B cell (primary cell): ENCODE results near the gene OPTN. TPM values are rescaled to one million over a fixed set of nuclear protein-coding genes. Genes with fewer than 3 reads are reported as not detected.

Experiments
- ATAC-seq: fragments of 200-7000 bp; cut with Tn5 transposase; one replicate; pipeline ENCODE4 v1.10.0; 2021; ENCODE audit warnings: low read depth, mild to moderate bottlenecking, moderate number of reproducible peaks, moderate library complexity
- CTCF ChIA-PET: fragments of 350-600 bp; sonication (Branson Sonifier 250); formaldehyde crosslinking; loops from one replicate; lab custom pipeline; 2021; ENCODE audit warnings: antibody characterized with exemption, inconsistent platforms; lab: Charles Lee
- POLR2A ChIA-PET: fragments of 350-600 bp; sonication (Branson Sonifier 250); formaldehyde crosslinking; loops from one replicate; lab custom pipeline; 2021; ENCODE audit warnings: antibody characterized with exemption; lab: Charles Lee
- DNase-seq: peaks from one replicate; pipeline ENCODE4 v3.0.0; 2013
- H2AFZ ChIP-seq: 2 replicates; pipeline ENCODE4 v1.6.1; 2012; ENCODE audit warnings: mild to moderate bottlenecking, low read depth, low read length; ENCODE audit not compliant: insufficient read depth, poor library complexity, severe bottlenecking
- H3K27ac ChIP-seq, 2 donors: 1 replicate in 1 of 2; 2 replicates in 1 of 2; pipeline ENCODE4 v1.5.1; 2012 to 2013; ENCODE audit warnings: low read length in 2 of 2, mild to moderate bottlenecking in 2 of 2, moderate library complexity in 1 of 2
- H3K27me3 ChIP-seq, 4 experiments: fragments of 200-600 bp in 1 of 4; sonication (generic) in 1 of 4; replicated peaks in 1 of 4; 1 replicate in 2 of 4; 2 replicates in 2 of 4; pipeline versions ENCODE4 v1.6.1 to v1.7.0; 2013 to 2016; ENCODE audit warnings: low read length in 3 of 4, mild to moderate bottlenecking in 2 of 4, mixed read lengths in 1 of 4, moderate library complexity in 1 of 4; ENCODE audit not compliant: insufficient read depth in 4 of 4, control insufficient read depth in 3 of 4; ENCODE audit errors: control extremely low read depth in 1 of 4
- H3K36me3 ChIP-seq, 2 experiments: replicated peaks in 1 of 2; 1 replicate in 1 of 2; 2 replicates in 1 of 2; pipeline versions ENCODE4 v1.6.1 to v1.7.1; 2013; ENCODE audit warnings: low read length in 1 of 2; ENCODE audit not compliant: insufficient read depth in 2 of 2, control insufficient read depth in 1 of 2; ENCODE audit errors: control extremely low read depth in 1 of 2, extremely low read depth in 1 of 2
- H3K4me1 ChIP-seq, 2 donors: fragments of 200-600 bp in 1 of 2; sonication (generic) in 1 of 2; 1 replicate in 1 of 2; 2 replicates in 1 of 2; pipeline versions ENCODE4 v1.5.1 to v1.6.1; 2013 to 2017; ENCODE audit warnings: low read length in 2 of 2; ENCODE audit not compliant: control insufficient read depth in 2 of 2, insufficient read depth in 2 of 2
- H3K4me2 ChIP-seq: replicated peaks from 2 replicates; pipeline ENCODE3; 2012; ENCODE audit warnings: mild to moderate bottlenecking, low read depth, low read length; ENCODE audit not compliant: poor library complexity, severe bottlenecking
- H3K4me3 ChIP-seq, 5 experiments: fragments of 200-600 bp in 1 of 5; sonication (generic) in 1 of 5; 1 replicate in 3 of 5; 2 replicates in 2 of 5; pipeline versions ENCODE4 v1.5.1 to v1.7.0; 2011 to 2016; ENCODE audit warnings: low read length in 4 of 5, mild to moderate bottlenecking in 4 of 5, low read depth in 2 of 5, control low read depth in 1 of 5, moderate library complexity in 1 of 5; ENCODE audit not compliant: insufficient read depth in 1 of 5; ENCODE audit errors: control extremely low read depth in 1 of 5, extremely low read depth in 1 of 5
- H3K79me2 ChIP-seq: fragments of 200-600 bp; sonication (generic); one replicate; pipeline ENCODE4 v1.6.0; 2016; ENCODE audit warnings: low read length; ENCODE audit not compliant: control insufficient read depth, insufficient read depth
- H3K9ac ChIP-seq: fragments of 200-600 bp; sonication (generic); 2 replicates; pipeline ENCODE4 v1.6.1; 2017; ENCODE audit warnings: mild to moderate bottlenecking, low read length, moderate library complexity
- H3K9me3 ChIP-seq, 3 donors: one replicate each; pipeline versions ENCODE4 v1.6.1 to v1.7.1; 2013; ENCODE audit warnings: low read length in 2 of 3; ENCODE audit not compliant: control insufficient read depth in 2 of 3, insufficient read depth in 1 of 3; ENCODE audit errors: control extremely low read depth in 1 of 3
- H4K20me1 ChIP-seq: 2 replicates; pipeline ENCODE4 v1.6.0; 2012; ENCODE audit warnings: mild to moderate bottlenecking, low read length; ENCODE audit not compliant: insufficient read depth, control insufficient read depth, poor library complexity, severe bottlenecking
- H3K27ac Mint-ChIP-seq: one replicate; pipeline ENCODE4 v1.8.0; 2021; ENCODE audit warnings: mixed read lengths
- H3K27me3 Mint-ChIP-seq: one replicate; pipeline ENCODE4 v1.8.0; 2021; ENCODE audit warnings: mixed read lengths
- H3K4me1 Mint-ChIP-seq: one replicate; pipeline ENCODE4 v1.8.0; 2021; ENCODE audit warnings: mixed read lengths
- H3K4me3 Mint-ChIP-seq: one replicate; pipeline ENCODE4 v1.8.0; 2021; ENCODE audit warnings: mixed read lengths
- H3K9me3 Mint-ChIP-seq: one replicate; pipeline ENCODE4 v1.8.0; 2022; ENCODE audit warnings: mixed read lengths; ENCODE audit not compliant: insufficient read depth
- CTCF ChIP-seq: fragments of 200-600 bp; IDR thresholded peaks from one replicate; pipeline ENCODE4 v1.8.0; 2022; ENCODE audit warnings: antibody characterized with exemption, mild to moderate bottlenecking
- EZH2 ChIP-seq: IDR thresholded peaks from 2 replicates; pipeline ENCODE4 v1.6.1; 2012; ENCODE audit warnings: borderline replicate concordance, low read depth, mild to moderate bottlenecking, moderate library complexity, low read length; ENCODE audit not compliant: insufficient read depth, poor library complexity, severe bottlenecking
- WGBS: methylation state at CpG from one replicate; pipeline ENCODE4 v1.1.5; 2013; ENCODE audit warnings: missing lambda C conversion rate; ENCODE audit not compliant: insufficient coverage; 5-methylcytosine and 5-hydroxymethylcytosine counted together
- intact Hi-C: fragments of 100-400 bp; cut with micrococcal nuclease; formaldehyde crosslinking; loops from one replicate; pipeline ENCODE4 v1.10.0; 2022
- polyA plus RNA-seq: library from polyadenylated mRNA; depleted of rRNA; stranded (reverse); fragments of >200 nt; gene quantifications from 2 replicates; pipeline ENCODE4 v1.2.3, GENCODE V29; 2012
- total RNA-seq, 2 donors: library from RNA; stranded (reverse); fragments of 120-200 nt in 1 of 2; gene quantifications; 1 replicate in 1 of 2; 2 replicates in 1 of 2; pipeline versions ENCODE4 v1.2.3 to v1.2.4, GENCODE V29; 2013 to 2022

OPTN gene
- total and polyA plus RNA-seq, 2 donors (not counting 1 experiment from before 2014, with no cell fraction given): 5.2 to 42.8 TPM

DNA sequence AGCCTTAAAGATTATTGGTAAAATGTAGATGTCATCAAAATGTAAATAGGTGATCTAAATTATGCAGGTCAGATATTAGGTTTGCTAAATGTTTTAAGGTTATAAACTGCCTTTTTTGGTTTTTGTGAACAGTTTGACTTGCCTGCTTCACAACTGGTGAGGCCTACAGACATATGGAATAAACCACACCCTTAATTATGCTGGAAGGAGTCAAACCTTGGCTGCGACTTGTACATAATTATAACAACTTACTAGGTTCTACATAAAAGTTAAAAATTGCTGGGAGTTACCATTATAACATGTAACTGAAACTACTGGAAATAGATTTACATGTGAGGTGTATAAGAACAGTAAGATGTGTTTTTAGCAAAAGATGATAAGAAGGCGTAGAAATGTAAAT lies 31.5 kb upstream of the OPTN start:
- no peaks in the 10 kb centered on the region for H3K4me1 Mint-ChIP-seq
- H3K4me3 Mint-ChIP-seq: no peak overlapping the region
- DNase-seq (no peak), ATAC-seq (no peak)
- Histone ChIP-seq H3K4me2 (no peak overlapping the region), H3K9ac (no peak overlapping the region), H3K4me1 (no peaks in the 10 kb centered on the region), H2AFZ (no peak overlapping the region), H3K36me3 (no peaks in the 10 kb centered on the region), H3K9me3 (no peaks in the 10 kb centered on the region), H3K4me3 (no peak overlapping the region), H4K20me1 (no peaks in the 10 kb centered on the region), H3K79me2 (no peaks in the 10 kb centered on the region), H3K27ac (no peak overlapping the region), H3K27me3 (no peaks in the 10 kb centered on the region)
- H3K9me3 Mint-ChIP-seq: no peaks in the 10 kb centered on the region
- WGBS: 100% methylated on average over 1 of the region's 2 CpGs
- peaks cover 26% of the 10 kb centered on the region for H3K27me3 Mint-ChIP-seq
- intact Hi-C loops: no loop called here
- no peak overlapping the region for H3K27ac Mint-ChIP-seq
- POLR2A ChIA-PET: no interaction called here
- CTCF ChIA-PET: no interaction called here
- no peak for TF ChIP-seq EZH2
- no peak for TF ChIP-seq CTCF

DNA sequence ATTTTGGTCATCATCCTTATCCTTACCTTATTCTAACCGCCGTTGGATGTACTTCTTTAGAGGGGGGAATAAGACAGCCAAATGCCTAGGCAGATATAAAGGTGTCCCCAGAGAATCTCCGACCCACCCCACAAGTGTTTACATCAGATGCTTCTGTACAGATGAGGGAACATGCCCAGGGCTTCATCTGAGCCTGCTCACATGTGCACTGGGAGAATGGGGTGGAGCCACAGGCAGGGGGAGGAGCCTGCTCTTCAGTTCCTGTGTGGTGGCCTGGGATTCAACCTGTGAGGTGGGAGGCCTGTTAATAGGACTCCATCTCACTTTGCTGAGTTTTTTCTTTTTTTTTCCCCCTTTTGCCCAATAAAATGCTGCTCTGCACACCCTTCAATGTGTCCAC lies 27.6 kb upstream of the OPTN start:
- no CpG with 5 or more reads among the region's 3 CpGs for WGBS
- DNase-seq: no peak
- H3K9me3 ChIP-seq: no peaks in the 10 kb centered on the region
- no peak for ATAC-seq
- H3K4me3 ChIP-seq: no peak overlapping the region
- Mint-ChIP-seq H3K4me3 (no peak overlapping the region), H3K4me1 (no peaks in the 10 kb centered on the region), H3K27me3 (peaks cover 28% of the 10 kb centered on the region), H3K9me3 (no peaks in the 10 kb centered on the region), H3K27ac (no peak overlapping the region)
- H3K36me3 ChIP-seq: no peaks in the 10 kb centered on the region
- no peak overlapping the region for H3K9ac ChIP-seq
- H3K27ac ChIP-seq: no peak overlapping the region
- TF ChIP-seq CTCF: no peak
- TF ChIP-seq EZH2: no peak
- ChIA-PET POLR2A (no interaction called here), CTCF (no interaction called here)
- no peaks in the 10 kb centered on the region for H3K79me2 ChIP-seq
- no peak overlapping the region for H3K4me2 ChIP-seq
- no peak overlapping the region for H2AFZ ChIP-seq
- peaks cover 0 to 3% of the 10 kb centered on the region in 2 donors for H3K4me1 ChIP-seq
- H4K20me1 ChIP-seq: no peaks in the 10 kb centered on the region
- intact Hi-C loops: loop anchor here (10.0 kb wide), 1 partner anchor 1288 kb away; no protein-coding TSS in a partner anchor
- peaks cover 0 to 21% (median 16%) of the 10 kb centered on the region in 4 experiments for H3K27me3 ChIP-seq
